HG03520 (cell line): Measurements from ENCODE around the gene PPM1L.
"Not testable (repeated sequence)": the region's sequence is repeated elsewhere in the genome, so short reads cannot be mapped to it uniquely, and the experiment has no call there.

ENCODE experiments used
- ATAC-seq: cut with Tn5 transposase; IDR thresholded peaks from one replicate; pipeline ENCODE4 v1.9.1; 2021; ENCODE audit warnings: mild to moderate bottlenecking, moderate library complexity; ENCODE audit not compliant: unreplicated experiment

Gene PPM1L

DNA sequence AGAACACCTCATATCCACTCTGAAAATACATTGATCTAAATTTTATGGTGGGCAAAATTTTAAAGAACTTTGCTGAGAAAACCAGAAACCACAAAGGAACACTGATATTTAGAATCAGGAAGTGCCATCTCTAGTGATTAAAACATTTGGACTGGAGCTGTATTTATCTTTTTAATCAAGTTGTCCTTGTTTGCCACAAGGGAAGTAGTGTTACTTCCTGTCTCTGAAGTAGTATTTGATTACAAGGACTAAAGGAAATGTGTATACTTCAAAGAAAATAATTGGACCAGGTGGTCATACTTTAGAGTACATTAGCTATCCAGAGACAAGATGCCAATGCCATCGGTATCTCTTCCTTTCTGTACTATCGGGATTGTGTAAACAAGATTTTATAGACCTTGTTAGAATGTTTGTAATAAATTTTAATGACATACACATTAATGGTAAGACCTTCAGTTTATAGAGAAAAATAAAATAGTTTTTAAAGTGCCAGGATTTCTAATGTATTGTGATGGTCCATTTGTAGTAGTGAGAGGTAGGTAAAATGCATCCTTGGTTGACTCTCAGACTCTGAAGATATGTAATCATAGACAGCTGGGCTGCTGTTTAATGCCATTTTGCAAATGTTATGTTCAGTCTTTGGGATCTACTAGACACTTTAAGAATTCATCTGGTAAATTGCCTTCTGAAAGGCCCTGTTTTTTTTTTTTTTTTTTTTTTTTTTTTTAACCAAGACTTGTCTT is 217.2 kb downstream of the PPM1L start:
- ATAC-seq = no peak

DNA sequence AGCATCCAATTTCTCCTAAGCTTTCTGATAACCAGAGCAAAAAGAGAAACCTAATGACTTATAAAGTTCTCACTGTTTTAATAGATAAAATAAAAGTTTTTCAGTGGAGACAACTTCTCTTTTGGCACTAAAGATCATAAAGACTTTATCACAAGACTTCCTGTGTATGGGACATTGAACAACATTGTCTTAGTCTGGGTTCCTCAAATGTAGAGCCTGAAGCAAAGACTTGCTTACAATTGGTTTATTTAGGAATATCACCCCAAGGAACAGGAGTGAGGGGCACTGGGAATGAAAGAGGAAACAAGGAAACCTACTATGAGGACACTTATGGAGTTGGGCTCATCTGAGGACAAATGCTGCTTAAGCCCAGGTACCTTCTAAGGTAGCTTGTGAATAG is 221.7 kb downstream of the PPM1L start:
- ATAC-seq = no peak

DNA sequence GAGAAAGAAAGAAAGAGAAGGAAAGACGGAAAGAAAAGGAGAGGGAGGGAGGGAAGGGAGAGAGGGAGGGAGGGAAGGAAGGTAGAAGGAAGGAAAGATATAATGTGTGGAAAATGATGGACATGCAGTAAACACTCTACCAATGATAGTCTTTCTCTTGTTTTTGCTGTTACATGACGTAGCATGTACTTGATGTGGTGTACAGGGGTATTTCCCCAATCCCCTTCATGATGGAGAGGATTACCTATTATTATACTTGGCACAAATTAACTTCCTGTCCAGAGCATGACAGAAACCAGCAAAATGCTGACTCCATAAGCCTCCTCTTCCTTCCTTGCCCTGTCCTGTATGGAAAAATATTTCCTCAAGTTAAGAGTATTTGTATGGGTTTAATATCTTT is 224.7 kb downstream of the PPM1L start:
- ATAC-seq = peak; percentile 53

DNA sequence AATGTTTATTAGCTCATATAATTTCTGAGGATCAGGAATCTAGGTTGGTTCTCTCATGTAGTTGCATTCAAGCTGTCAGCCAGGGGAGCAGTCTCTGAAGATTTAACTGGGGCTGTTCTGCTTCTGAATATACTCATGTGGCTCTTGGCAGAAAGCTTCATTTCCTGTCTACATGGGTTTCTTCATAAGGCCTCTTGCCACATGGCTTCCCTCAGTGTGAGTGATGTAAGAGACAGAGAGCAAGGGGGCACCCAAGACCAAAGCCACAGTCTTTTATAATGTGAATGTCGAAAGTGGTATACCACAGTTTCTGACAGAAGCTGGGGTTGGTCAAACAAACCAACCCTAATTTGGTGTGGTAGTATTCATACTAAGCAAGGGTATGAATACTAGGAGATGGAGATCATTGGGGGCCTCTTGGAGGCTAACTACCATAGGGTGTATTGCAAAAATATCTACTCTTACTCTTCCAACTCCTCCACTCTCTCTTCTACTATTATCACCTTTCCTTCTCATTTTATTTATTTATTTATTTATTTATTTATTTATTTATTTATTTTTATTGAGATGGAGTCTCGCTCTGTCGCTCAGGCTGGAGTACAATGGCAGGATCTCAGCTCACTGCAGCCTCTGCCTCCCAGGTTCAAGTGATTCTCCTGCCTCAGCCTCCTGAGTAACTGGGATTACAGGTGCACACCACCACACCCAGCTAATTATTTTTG is 225.3 kb downstream of the PPM1L start:
- ATAC-seq = peak; percentile 86

DNA sequence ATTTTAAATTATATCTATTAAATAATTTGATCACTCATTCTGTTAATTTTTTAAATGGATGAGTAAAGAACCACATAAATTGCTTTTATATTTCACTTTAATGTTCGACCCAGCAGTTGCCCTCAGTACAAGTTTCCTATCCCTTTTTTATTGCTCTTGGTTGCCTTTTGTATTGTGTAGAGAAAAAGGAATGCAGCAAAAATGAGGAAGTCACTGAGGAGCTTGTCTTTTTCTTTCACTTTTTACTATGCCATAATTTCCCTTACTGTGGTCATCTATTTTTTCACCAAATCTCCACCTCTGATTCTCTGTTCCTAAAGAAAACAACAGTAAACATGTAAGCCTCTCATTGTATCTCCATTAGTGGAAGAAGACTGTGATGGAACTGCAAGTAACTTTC is 226.5 kb downstream of the PPM1L start:
- ATAC-seq = no peak

DNA sequence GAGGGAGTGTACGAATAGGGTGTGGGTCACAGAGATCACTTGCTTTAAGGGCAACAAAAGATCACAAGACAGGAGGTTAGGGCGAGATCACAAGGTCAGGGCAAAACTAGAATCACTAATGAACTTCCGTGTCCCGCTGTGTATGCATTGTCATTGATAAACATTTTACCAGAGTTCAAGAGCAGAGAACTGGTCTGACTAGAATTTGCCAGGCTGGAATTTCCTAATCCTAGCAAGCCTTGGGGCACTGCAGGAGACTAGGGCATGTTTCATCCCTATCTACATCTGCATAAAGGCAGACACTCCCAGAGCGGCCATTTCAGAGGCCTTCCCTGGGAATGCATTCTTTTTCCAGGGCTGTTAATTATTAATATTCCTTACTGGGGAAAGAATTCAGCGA is 227.9 kb downstream of the PPM1L start:
- ATAC-seq = not testable (repeated sequence)

DNA sequence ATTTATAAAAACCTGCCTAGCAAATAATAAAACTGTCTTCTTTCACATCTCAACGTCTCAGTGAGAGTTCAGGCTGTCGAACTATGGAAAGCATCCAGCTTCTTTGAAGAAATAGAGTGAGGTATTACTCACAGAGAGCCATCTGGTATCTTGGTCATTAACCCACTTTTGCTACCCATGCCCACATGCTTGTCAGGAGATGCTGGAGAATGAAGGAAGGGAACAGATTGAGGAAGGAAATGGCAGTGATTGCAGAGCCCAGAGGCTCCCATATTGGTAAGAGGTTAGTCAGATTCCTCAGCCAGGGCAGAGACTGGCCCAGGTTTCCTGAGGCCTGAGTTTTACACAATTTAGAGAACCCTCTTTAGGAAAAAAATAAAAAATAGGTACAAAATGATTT is 230.0 kb downstream of the PPM1L start:
- ATAC-seq = no peak

DNA sequence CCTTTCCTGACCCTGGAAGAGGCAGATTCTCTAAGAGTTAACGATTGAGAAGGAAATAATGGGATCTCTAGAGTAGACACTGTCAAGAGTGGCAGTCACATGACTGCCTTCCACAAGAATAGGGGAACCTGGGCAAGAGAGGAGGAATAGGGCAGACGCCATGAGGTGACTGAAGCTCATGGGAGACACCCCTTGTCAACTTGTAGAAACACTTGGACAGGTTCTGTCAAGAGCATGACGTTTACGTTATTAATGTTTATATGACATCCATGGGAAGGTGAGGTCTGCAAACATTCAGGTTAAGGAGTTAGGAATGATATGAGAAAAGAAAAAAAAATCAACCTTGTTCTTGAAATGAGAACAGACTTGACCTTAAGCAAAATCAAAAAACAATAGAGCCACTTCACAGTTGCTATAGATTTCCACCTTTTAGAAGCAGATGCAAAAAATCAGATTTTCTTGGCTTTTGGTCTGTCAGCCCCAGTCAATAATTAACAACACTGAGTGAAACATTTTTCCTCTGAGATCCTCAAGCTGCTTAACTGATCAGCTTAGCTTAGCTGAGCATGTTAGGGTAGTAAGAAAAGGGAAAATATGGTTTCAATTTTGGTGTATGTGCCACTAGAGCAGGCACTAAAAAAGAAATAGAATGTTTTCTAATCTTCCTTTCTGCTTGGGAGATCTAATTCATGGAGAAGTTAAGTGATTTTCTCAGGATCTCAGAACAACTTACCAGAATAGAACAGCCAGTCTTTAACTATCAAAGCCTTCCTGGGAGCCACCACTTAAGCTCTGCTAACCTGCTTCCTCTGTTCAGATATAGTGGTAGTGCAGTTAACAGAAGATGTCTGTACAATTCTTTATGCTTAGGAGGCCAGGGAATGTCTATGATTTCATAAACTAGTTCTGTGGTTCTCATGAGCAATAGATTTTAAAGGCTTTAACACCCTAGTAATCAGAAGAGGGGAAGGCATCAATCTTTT is 232.2 kb downstream of the PPM1L start:
- ATAC-seq = no peak

DNA sequence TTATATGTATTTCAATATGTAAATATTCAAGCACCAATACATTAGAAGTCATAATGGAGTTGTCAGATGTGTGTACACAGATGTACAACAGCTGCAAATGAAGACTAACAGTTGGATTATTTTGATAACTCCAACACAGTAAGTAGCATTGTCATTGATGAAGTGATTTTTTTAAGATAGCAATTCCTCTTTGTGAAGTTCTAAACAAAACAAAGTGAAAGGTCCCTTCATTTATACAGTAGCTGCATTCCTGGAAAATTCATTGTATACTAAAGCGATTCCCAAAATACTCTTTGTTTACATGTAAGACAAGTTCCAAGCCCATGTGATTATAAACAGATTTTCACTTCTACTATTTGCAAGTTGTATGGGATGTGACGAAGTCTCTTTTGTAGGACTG is 234.4 kb downstream of the PPM1L start:
- ATAC-seq = no peak

DNA sequence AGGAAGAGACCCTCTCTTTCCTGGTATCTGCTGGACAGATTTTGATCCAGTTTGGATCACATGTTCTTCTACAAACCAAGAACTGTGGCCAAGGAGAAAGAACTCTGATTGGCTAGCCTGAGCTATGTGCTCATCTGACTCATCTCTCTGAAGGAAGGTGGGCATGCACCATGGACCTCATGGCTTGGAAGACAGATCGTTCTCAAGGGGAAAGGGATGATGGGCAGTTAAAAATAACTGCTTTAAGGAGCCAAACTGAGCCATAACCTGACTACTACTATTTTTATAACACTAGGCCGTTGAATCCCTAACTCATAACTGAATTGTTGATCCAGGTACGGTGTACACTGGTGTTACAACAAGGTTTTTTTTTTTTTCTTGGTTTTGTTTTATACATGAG is 236.7 kb downstream of the PPM1L start:
- ATAC-seq = no peak

DNA sequence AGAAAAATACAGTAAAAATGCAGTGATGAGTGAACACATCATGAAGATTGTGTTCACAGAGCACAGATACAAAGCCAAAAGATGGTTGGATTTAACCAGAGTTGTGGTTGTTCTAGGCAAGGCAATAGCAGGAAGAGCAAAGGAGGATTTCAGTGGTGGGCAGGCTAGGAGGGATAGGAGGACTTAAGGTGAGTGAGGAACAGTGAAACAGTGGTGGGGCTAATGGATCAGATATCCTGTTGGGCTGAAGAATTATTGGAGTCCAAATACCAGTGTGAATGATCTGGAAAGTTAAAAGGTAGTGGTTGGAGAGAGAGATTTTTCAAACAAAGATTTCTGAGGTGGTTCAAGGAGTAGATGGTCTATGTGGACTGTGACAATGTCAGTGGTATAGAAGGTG is 240.8 kb downstream of the PPM1L start:
- ATAC-seq = no peak

DNA sequence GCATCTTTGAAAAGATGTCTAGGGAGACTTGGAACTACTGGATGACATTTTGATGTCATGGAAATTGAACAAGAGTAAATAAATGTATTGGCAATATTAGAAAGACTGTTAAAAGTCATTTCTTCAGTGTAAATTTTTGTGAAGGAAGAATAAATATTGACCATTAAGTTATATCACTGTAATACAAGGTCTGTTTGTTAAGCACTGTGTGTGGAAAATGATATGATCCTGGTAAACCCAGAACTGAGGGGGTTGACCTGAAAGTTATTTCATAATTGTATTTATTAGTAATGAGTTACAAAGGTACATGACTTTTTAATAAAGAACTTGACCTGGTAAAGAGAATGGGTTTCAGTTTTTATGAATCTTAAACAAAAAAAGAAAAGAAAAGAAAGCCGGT is 242.6 kb downstream of the PPM1L start:
- no peak for ATAC-seq

DNA sequence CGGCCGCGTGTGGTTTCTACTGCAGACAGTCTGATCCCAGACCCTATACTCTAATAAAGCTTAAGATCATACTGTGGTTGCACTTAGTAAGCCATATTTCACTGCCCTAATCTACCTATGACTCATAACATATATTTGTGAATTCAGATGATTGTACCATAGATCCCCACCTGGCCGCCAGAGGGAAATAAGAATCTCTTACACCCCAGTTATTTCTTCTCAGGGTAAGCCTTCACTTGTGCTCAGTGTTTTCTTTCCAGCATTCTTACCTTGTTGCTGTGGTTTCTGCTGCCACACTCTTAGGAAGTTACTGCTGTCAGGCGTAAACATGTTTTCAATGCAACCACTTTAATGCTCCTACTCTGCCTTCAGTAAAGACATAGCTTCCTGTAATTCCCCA is 243.2 kb downstream of the PPM1L start:
- no peak for ATAC-seq

DNA sequence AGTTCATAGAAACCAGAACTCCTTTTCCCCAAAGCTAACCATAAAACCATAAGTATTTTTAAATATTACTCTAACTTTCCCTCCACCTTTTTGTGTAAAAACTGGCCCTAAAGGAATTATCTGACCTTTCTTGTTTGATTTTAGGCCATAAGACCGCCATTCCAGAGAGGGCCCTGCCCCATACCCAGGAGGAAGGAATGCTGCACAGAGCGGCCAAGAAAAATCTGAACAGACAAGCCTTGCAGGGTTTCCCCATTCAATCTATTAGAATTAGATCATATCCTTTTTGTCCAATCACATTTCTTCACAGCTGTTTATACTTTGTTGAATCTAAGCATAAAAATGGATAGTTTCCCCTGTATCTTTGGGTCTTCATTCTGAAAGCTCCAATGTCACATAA is 252.1 kb downstream of the PPM1L start:
- ATAC-seq = no peak

DNA sequence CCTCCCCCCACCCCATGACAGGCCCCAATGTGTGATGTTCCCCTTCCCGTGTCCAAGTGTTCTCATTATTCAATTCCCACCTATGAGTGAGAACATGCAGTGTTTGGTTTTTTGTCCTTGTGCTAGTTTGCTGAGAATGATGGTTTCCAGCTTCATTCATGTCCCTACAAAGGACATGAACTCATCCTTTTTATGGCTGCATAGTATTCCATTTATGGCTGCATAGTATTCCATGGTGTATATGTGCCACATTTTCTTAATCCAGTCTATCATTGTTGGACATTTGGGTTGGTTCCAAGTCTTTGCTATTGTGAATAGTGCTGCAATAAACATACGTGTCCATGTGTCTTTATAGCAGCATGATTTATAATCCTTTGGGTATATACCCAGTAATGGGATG is 254.1 kb downstream of the PPM1L start:
- ATAC-seq = not testable (repeated sequence)

DNA sequence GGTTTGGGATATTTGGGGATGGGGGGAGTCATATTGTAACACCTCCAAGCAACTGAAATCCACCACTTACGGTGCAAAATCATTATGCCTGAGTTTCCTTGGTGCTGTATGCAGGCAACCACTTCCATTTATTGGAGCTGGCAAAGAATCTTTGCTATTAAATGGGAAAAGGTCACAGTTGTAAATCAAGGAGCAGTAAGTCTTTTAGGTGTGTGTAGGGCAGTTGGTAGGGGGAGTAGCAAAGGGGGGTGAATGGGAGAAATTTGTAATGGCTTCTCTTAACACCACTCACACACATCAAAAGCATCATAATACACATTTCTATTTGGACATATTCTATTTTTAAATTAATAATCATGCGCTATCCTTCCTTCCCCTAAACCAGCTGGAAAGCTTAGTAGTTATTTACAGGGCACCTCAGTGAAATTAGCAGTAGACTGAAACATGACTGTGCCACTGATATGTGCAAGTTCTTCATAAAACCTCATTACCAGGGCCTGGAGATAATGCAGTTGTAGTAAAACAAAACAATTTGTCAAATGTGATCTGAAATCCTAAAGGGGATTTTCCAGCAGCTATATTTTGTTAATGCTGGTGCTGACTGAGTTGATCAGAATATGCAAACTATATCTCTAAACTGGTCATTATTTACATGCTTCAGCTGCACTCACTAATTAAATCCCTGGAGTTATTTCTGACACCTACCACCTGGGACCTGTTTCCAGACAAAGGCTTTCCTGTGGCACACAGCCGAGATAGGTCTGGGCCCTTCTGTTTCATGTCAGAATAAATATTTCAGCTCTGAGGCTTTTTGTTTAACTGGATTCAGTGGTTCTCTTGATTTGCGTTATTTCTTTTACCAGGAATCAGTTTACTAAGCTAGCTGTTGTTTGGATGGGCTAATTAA is 259.1 kb downstream of the PPM1L start:
- no peak for ATAC-seq

DNA sequence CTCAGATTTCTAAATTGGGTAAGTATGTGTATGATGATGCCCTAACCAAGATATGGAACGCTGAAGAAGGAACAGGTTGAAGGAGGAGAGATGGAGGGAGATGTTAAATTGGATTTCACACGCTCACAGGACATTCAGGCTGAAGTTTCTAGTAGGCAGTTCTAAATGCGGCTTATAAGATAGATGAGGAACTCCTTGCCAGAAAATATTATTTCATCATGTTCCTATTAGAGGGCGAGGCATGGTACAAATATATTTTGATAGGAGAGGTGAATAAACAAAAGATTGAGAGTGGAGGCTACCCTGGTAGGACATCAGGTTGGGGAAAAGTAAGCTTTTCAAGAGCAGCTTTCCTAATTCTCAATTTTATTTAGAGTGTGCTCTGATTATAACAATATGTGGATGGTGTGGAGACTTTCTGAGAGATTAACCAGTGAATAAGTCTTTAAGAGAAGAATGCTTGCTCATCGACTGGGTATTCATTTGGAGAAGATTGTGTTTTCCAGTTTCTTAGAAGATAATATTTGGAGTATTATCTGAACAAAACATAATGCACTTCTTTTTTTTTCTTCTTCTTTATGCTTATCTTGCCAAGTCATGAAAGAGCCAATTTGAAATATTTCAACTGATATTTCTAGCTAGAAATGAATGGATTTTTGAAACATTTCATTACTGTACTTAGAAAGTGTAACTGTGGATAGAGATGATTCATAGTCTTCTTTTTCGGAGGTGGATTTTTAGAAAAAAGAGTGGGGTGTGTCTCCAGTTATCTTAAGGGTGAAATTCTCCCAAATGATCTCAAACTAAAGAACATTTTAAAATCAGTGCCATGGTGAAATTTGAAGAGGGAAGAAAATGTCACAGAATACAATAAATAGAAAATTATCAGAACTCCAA is 260.6 kb downstream of the PPM1L start:
- ATAC-seq = no peak

DNA sequence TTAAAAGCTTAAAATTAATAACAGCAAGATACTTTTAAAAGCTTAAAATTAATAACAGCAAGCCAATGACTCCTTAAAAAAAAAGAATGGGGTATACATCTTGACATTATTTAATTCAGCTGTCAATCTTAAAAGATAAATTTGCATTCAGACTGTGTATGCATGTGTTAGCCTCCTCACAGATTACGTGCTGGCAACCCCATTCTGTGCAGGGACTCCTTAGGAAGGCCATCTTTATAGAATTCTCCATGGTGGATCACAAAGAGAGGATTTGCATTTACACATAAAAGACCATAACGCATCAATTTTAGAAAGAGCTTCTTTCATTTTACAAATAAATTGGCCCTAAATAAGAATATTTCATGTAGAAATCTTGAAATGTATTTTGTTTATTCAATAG is 261.9 kb downstream of the PPM1L start:
- ATAC-seq = no peak

DNA sequence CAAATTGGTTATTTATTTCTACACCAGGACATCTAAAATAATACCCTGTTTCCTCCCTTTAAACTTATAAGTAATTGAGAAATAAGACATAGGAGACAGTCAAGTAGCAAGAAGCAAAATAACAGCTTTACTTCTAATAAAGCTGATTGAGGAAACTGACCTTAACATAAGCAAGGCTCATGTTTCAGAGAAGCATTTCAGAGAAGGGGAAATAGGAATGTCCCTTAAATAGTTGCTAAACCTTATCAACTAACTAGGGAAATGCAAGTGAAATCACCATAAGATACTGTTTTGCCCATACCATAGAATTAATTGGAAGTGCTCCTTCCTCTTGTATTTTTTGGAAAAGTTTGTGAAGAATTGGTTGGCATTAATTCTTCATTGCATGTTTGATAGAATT is 264.2 kb downstream of the PPM1L start:
- ATAC-seq = no peak
